GOT3 (cell line): ENCODE data around the gene NFS1.
A peak's percentile ranks its signal among the peaks of the same experiment; 100 is the strongest.

Experiments
- DNase-seq: peaks from one replicate; lab custom pipeline; 2025; ENCODE audit warnings: mixed read lengths; lab: John Stamatoyannopoulos, UW

Gene NFS1

GRCh38 chr20:35640724-35641123, 58.4 kb downstream of the NFS1 start:
- DNase-seq, result no peak

GRCh38 chr20:35638751-35639150, 60.4 kb downstream of the NFS1 start:
- no peak for DNase-seq

GRCh38 chr20:35637276-35637675, 61.9 kb downstream of the NFS1 start:
- DNase-seq, result no peak

GRCh38 chr20:35636095-35636494, 63.1 kb downstream of the NFS1 start:
- DNase-seq, result no peak

GRCh38 chr20:35635652-35636051, 63.5 kb downstream of the NFS1 start:
- DNase-seq, result no peak

GRCh38 chr20:35632539-35633115, 66.5 kb downstream of the NFS1 start:
- no peak for DNase-seq

- no peak for DNase-seq
Observed at GRCh38 chr20:35630636-35631035, 68.5 kb downstream of the NFS1 start.

GRCh38 chr20:35629427-35630145, 69.6 kb downstream of the NFS1 start:
- no peak for DNase-seq

GRCh38 chr20:35627121-35627520, 72.0 kb downstream of the NFS1 start:
- no peak for DNase-seq

- DNase-seq, result no peak
Observed at GRCh38 chr20:35626386-35627001, 72.7 kb downstream of the NFS1 start.

GRCh38 chr20:35625584-35626385, 73.4 kb downstream of the NFS1 start:
- DNase-seq, result no peak

GRCh38 chr20:35621560-35621946, 77.6 kb downstream of the NFS1 start:
- DNase-seq, result no peak

GRCh38 chr20:35620818-35621559, 78.2 kb downstream of the NFS1 start:
- DNase-seq, result no peak

GRCh38 chr20:35619196-35620095, 79.7 kb downstream of the NFS1 start:
- DNase-seq, result peak; percentile 60

GRCh38 chr20:35618263-35619131, 80.7 kb downstream of the NFS1 start:
- DNase-seq, result no peak
